NT2/D1 (cell line): ENCODE data around the gene MUC6.

Experiments used
- DNase-seq: peaks from one replicate; pipeline ENCODE4 v3.0.0-alpha.2; 2011; ENCODE audit warnings: low read depth, low spot score
- H3K27me3 ChIP-seq: 2 replicates; pipeline ENCODE4 v1.6.0; 2011; ENCODE audit warnings: mild to moderate bottlenecking; ENCODE audit not compliant: insufficient read length, insufficient read depth
- H3K36me3 ChIP-seq: 2 replicates; pipeline ENCODE4 v1.6.1; 2011; ENCODE audit warnings: mild to moderate bottlenecking, low read length, mixed read lengths; ENCODE audit not compliant: insufficient read depth, insufficient read length
- H3K4me1 ChIP-seq: 2 replicates; pipeline ENCODE4 v1.5.1; 2011; ENCODE audit not compliant: insufficient read depth, insufficient read length
- H3K4me3 ChIP-seq: 2 replicates; pipeline ENCODE4 v1.5.1; 2011; ENCODE audit warnings: low read depth; ENCODE audit not compliant: insufficient read length
- H3K9ac ChIP-seq: 2 replicates; pipeline ENCODE4 v1.6.0; 2011; ENCODE audit warnings: low read depth; ENCODE audit not compliant: insufficient read length
- H3K9me3 ChIP-seq: 2 replicates; pipeline ENCODE4 v1.5.1; 2011; ENCODE audit warnings: mild to moderate bottlenecking, low read length; ENCODE audit not compliant: insufficient read depth
- SUZ12 ChIP-seq: IDR thresholded peaks from 2 replicates; pipeline ENCODE4 v1.6.1; 2011; ENCODE audit not compliant: insufficient read length, insufficient read depth; ENCODE audit errors: extremely low read depth
- YY1 ChIP-seq: IDR thresholded peaks from 2 replicates; pipeline ENCODE4 v1.6.1; 2011; ENCODE audit not compliant: insufficient read length, insufficient read depth
- ZNF274 ChIP-seq: IDR thresholded peaks from 2 replicates; pipeline ENCODE4 v1.6.1; 2011; ENCODE audit warnings: mild to moderate bottlenecking, low read depth, low read length

MUC6 gene

DNA sequence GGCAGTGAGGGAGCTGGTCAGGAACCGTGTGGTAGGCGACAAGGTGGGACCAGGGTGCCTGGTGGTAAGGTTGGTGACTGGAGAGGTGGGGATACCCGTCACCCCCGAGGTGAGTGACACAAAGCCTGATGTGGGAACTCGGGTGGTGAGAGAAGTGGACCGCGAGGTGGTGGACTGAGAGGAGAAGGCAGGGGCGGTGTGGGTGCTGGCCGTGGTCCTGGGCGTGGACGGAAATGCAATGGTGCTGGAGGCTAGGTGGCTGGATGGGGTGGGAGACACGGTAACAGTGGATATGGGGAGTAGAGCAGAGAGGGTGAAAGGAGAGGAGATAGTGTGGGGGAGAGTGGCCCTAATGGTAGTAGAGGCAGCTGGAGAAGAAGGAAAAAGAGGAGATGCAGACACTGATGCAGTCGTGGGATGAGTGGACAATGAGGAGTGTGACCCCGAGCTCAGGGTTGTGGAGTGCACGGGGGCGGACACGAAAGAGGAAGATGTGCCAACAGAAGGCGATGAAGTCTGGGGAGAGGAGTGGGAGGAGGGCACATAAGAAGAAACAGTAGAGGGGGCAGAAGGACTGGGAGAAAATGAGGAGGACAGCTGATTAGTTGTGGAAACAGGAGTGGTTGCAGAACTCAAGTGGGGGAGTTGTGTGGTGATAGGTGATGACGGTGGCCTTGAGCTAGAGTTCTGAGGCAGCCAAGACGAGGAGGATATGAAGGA lies 20.5 kb downstream of the MUC6 start:
- TF ChIP-seq SUZ12 (no peak), YY1 (no peak), ZNF274 (no peak)
- H3K36me3 ChIP-seq = peaks cover 46% of the 10 kb centered on the region
- H3K9ac ChIP-seq = no peak overlapping the region
- no peaks in the 10 kb centered on the region for H3K27me3 ChIP-seq
- peaks cover 4% of the 10 kb centered on the region for H3K4me1 ChIP-seq
- H3K9me3 ChIP-seq = no peaks in the 10 kb centered on the region
- no peak overlapping the region for H3K4me3 ChIP-seq
- no peak for DNase-seq

DNA sequence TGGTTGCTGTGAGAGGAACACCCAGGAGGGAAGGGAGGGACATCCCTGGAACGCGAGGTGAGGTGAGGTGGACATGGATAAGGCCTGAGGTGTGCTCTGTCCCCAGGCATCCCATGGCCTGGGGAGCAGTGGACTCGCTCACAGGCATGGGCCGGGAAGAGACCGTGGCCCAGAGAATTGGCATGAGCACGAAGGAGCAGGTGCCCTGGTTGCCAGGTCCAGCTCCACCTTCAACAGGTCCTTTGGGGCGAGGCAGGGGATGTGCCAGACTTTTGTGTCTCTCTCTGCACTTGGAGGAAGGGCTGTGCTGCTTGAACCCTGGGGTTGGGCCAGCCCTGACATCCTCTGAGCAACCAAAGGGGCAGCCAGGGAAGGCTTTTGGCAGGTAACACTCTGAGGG lies 21.5 kb downstream of the MUC6 start:
- peaks cover 55% of the 10 kb centered on the region for H3K36me3 ChIP-seq
- H3K9ac ChIP-seq = no peak overlapping the region
- H3K9me3 ChIP-seq = no peaks in the 10 kb centered on the region
- TF ChIP-seq YY1 = no peak
- no peak for TF ChIP-seq ZNF274
- no peak for TF ChIP-seq SUZ12
- peaks cover 4% of the 10 kb centered on the region for H3K4me1 ChIP-seq
- no peaks in the 10 kb centered on the region for H3K27me3 ChIP-seq
- no peak overlapping the region for H3K4me3 ChIP-seq
- no peak for DNase-seq

DNA sequence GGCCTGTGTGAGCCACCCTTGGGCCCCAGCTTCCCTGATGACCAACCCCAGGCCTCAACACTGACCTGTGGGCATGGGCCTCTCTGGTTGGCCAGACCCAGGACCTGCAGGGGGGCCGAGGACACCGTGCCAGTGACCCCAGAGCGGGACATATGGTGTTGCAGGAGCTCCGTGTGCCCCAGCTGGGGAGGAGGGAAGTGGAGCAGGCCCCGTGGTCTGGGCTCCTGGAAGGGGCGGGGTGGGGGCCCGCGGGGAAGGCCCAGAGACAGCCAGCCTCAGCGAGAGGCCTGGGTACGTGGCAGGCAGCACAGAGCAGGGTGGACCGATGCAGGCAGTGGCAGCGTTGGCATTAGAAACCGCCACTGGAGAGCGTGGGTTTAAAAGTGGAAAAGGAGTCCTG lies 22.2 kb downstream of the MUC6 start:
- Histone ChIP-seq H3K4me3 (no peak overlapping the region), H3K36me3 (peaks cover 63% of the 10 kb centered on the region), H3K27me3 (no peaks in the 10 kb centered on the region), H3K9me3 (no peaks in the 10 kb centered on the region), H3K9ac (no peak overlapping the region), H3K4me1 (peaks cover 4% of the 10 kb centered on the region)
- TF ChIP-seq YY1 (no peak), SUZ12 (no peak), ZNF274 (no peak)
- DNase-seq = no peak

GRCh38 chr11:1013631-1013935 lies 22.9 kb downstream of the MUC6 start:
- Histone ChIP-seq H3K4me1 (peaks cover 2% of the 10 kb centered on the region), H3K4me3 (no peak overlapping the region), H3K9me3 (no peaks in the 10 kb centered on the region), H3K36me3 (peaks cover 70% of the 10 kb centered on the region), H3K9ac (no peak overlapping the region), H3K27me3 (no peaks in the 10 kb centered on the region)
- no peak for TF ChIP-seq SUZ12
- no peak for TF ChIP-seq YY1
- TF ChIP-seq ZNF274 = no peak
- no peak for DNase-seq

DNA sequence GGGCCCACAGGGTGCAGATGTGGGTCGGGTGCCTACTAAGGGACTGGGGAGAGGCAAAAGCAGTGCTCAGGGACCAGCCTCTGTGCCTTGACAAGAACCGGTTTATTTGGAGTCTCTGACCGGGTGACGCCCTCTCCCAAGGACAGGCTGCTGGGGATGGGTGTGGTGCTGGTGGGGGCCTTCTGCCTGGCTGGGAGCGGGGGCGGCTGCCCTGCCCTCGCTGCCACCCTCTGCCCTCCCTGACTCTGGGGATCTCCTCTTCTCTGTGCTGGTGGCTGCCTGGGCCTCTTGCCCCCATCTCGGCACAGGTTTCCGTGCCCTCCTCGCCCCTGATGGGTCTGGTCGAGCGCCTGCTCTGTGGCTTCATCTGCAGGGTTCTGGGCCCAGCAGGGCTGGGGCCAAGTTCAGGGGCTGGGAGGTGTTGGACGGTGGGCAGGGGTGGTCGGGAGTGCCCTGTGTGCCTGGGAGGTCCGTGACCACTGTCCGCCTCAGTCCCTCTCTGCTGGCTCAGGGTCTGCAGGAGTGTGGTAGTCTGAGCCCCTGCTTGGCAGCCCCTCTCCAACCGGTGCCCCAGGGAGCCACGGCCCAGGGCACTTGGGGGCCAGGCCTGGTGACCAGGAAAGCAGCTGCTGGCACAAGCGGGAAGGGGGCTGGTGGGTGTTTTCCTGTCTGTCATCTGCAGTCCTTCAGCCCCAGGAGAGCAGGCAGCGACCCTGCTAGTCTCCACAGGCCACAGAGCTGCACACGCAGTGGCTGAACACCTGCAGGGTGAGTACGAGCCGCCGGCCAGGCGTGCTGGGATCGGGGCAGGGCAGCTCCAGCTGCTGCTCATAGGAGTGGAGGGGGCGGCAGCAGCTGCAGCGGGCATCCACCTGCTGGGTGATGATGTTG lies 23.5 kb downstream of the MUC6 start:
- H3K9ac ChIP-seq = no peak overlapping the region

DNA sequence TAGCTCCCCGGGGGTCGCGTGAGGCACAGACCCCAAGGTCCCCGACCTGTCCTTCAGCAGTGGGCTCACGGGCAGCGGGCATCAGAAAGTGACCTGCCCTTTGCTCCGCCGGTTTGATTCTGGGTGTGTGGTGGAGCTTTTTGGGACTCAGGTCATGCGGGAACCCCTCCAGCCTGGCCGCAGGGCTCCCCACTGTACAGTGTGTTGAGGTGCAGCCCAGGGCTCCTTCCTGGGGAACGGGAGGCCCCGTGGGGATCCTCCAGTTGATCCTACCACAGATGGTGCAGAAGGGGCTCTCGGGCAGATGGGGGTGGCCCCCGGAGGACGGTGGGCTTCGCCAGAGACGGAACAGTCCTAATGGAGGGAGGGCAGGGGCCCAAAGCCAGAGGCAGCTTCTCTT lies 24.2 kb downstream of the MUC6 start:
- Histone ChIP-seq H3K36me3 (peaks cover 80% of the 10 kb centered on the region), H3K4me1 (no peaks in the 10 kb centered on the region), H3K4me3 (no peak overlapping the region), H3K9me3 (no peaks in the 10 kb centered on the region), H3K9ac (no peak overlapping the region), H3K27me3 (no peaks in the 10 kb centered on the region)
- TF ChIP-seq YY1 = no peak
- no peak for TF ChIP-seq SUZ12
- no peak for TF ChIP-seq ZNF274
- no peak for DNase-seq

More for the DNA sequence above, 23.5 kb downstream of the MUC6 start:
- Histone ChIP-seq H3K27me3 (no peaks in the 10 kb centered on the region), H3K4me3 (no peak overlapping the region), H3K36me3 (peaks cover 76% of the 10 kb centered on the region), H3K9me3 (no peaks in the 10 kb centered on the region), H3K4me1 (no peaks in the 10 kb centered on the region)
- DNase-seq = no peak
- no peak for TF ChIP-seq YY1
- TF ChIP-seq SUZ12 = no peak
- no peak for TF ChIP-seq ZNF274

GRCh38 chr11:1011320-1011698 lies 25.2 kb downstream of the MUC6 start:
- peaks cover 90% of the 10 kb centered on the region for H3K36me3 ChIP-seq
- no peak for DNase-seq
- no peaks in the 10 kb centered on the region for H3K27me3 ChIP-seq
- no peaks in the 10 kb centered on the region for H3K9me3 ChIP-seq
- no peak overlapping the region for H3K9ac ChIP-seq
- H3K4me1 ChIP-seq = no peaks in the 10 kb centered on the region
- TF ChIP-seq SUZ12 (no peak), YY1 (no peak), ZNF274 (no peak)
- no peak overlapping the region for H3K4me3 ChIP-seq
